ENCODE results near the gene AKT2. TPM values are rescaled to one million over a fixed set of nuclear protein-coding genes. Genes with fewer than 3 reads are reported as not detected.

Gene AKT2
- total RNA-seq, 1 experiment from 2014 or later: 71.9 TPM

DNA sequence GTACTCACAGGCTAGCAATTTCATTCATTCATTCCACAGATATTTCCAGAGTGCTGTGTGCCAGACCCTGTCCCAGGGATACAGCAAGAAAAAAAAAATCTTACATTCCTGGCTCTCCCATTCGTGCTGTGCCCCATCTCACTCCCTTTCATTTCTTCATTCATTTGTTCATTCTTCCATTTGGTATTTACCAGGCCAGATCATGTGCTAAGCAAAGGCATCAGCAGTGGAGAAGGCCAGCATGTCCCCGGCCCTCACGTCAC lies 91.6 kb downstream of the AKT2 start:
- no peak overlapping the region for H3K27ac ChIP-seq
- no peak for DNase-seq (ENCODE audit: low read depth in 1 of 2, low spot score in 2 of 2)

DNA sequence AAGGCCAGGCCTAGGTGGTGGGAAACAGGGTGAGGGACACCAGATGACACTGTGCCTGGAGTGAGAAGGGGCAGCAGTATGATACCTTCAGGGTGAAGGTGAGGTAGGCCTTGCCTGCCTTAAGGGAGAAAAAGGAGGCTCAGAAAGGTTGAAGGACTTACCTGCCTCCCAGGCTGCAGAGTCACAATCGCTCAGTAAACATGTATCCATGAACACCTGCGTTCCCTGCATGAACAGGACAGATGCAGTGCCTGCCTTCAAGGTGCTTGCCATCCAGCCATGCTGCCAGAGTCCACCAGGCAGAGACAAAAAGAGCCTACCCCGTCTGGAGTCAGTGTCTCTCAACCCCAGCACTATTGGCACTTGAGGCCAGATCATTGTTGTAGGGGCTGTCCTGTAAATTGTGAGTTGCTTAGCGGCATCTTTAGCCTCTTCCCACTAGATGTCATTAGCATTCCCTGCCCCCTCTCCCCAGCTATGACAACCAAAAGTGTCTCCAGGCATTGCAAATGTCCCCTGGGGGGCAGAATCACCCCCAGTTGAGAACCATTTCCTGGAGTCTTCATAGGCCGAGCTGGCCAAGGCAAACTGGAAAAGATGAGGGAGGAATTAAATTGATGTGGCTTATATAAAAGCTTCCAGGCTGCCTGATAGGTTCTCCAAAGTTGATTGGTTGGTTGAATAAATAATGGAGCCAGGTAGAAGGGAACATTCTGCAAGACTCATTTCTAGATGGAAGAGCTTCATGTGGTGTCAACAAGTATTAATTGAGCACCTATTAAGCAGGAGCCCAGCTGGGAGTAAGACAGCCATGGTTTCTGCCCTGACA lies 92.2 kb downstream of the AKT2 start:
- Histone ChIP-seq H3K36me3 (no peaks in the 10 kb centered on the region), H3K9me3 (replicated peaks) (no peaks in the 10 kb centered on the region; the same call in 1 of the 2 replicates), H3K4me1 (replicated peaks) (peaks cover 8% of the 10 kb centered on the region), H3K27me3 (replicated peaks) (no peaks in the 10 kb centered on the region), H3K4me3 (peak overlapping the region; percentile 78; the same call in 1 of the 2 replicates), H3K27ac (no peak overlapping the region)
- DNase-seq (ENCODE audit: low read depth in 1 of 2, low spot score in 2 of 2): no peak

More for the DNA sequence above, 91.6 kb downstream of the AKT2 start:
- Histone ChIP-seq H3K27me3 (replicated peaks) (no peaks in the 10 kb centered on the region), H3K4me1 (replicated peaks) (peaks cover 8% of the 10 kb centered on the region), H3K36me3 (no peaks in the 10 kb centered on the region), H3K4me3 (no peak overlapping the region), H3K9me3 (replicated peaks) (no peaks in the 10 kb centered on the region; the same call in 1 of the 2 replicates)

DNA sequence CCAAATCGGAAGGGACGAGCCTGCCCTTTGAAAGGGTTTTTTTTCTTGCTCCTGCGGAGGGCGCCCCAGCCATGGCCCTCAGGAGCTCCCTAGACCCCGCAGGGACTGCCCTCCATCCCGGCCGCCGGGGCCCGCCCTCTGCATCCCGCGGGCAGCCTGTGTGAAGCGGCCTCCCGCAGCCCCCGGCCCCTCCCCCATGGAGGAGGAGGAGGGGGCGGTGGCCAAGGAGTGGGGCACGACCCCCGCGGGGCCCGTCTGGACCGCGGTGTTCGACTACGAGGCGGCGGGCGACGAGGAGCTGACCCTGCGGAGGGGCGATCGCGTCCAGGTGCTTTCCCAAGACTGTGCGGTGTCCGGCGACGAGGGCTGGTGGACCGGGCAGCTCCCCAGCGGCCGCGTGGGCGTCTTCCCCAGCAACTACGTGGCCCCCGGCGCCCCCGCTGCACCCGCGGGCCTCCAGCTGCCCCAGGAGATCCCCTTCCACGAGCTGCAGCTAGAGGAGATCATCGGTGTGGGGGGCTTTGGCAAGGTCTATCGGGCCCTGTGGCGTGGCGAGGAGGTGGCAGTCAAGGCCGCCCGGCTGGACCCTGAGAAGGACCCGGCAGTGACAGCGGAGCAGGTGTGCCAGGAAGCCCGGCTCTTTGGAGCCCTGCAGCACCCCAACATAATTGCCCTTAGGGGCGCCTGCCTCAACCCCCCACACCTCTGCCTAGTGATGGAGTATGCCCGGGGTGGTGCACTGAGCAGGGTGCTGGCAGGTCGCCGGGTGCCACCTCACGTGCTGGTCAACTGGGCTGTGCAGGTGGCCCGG lies 93.1 kb downstream of the AKT2 start:
- Histone ChIP-seq H3K4me1 (replicated peaks) (peaks cover 8% of the 10 kb centered on the region), H3K27me3 (replicated peaks) (no peaks in the 10 kb centered on the region), H3K36me3 (no peaks in the 10 kb centered on the region), H3K4me3 (peak overlapping the region; percentile 78), H3K27ac (no peak overlapping the region), H3K9me3 (replicated peaks) (no peaks in the 10 kb centered on the region; the same call in 1 of the 2 replicates)
- peak in 1 of 2 experiments; percentile 5 for DNase-seq (ENCODE audit: low read depth in 1 of 2, low spot score in 2 of 2)

DNA sequence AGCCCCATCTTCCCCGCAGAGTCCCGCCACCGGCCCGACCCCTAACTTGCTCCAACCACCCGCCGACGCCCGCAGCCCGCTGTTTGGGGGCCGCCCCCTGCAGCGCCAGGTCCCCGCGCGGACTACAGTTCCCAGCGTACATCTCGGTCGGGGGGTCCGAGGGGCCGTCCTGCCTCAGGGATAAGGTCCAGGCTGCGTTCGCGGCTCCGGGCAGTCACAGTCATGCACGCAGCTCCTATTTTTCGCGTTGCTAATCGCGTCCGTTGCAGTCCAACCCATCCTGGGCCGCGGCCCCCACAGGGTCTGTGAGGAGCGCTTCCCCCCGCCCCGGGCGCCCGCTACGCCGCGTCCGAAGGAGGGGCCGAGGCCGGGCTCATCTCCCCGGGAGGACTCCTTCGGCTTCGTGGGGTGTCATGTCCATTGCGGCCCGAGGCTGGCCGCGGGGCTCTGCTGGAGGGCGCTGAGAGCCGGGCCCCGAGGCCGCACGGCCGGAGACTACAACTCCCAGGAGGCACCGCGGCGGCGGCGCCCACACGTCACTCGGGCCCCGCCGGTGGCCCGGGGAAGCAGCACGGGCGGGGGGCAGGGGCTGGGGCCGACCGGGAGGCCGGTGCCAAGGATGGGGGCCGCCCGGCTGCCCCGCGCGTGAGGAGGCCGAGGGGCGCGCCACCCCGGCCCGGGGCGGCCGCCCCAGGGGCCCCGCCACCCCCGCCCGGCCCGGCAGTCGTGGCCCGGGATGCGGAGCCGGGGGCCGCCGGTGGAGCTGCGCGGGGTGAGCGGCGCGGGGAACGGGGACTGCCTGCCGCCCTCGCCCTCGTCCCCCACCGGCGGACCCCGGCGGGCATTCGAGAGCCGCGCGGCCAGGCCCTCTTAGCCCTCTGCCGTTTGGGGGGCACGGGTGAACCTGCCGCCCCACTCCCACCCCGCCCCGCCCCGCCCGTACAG lies 94.0 kb downstream of the AKT2 start, which contains the start of gene MAP3K10:
MAP3K10 (plus strand) TSS at position 536 of the 945 bp plus-strand sequence. CDS start 606 bp downstream, outside the sequence.
- DNase-seq (ENCODE audit: low read depth in 1 of 2, low spot score in 2 of 2): peak; percentile 83 to 87
- Histone ChIP-seq H3K36me3 (no peaks in the 10 kb centered on the region), H3K9me3 (replicated peaks) (no peaks in the 10 kb centered on the region; the same call in 1 of the 2 replicates), H3K4me3 (peak within 1 kb of the TSS; percentile 78), H3K27me3 (replicated peaks) (no peaks in the 10 kb centered on the region), H3K27ac (peak within 1 kb of the TSS; percentile 74), H3K4me1 (replicated peaks) (peaks cover 8% of the 10 kb centered on the region)

DNA sequence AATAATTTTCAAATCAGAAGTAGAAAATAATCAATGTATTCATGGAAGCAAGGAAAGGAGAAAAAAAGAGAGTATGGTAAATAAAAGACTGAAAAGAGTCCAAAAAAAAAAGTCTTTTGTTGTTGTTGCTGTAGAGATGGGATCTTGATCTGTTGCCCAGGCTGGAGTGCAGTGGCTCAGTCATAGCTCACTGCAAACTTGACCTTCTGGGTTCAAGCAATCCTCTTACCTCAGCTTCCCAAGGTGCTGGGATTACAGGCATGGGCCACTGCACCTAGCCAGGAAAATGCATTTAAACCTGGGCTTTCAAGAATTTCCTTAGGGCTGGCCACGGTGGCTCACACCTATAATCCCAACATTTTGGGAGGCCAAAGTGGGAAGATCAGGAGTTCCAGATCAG lies 100.9 kb downstream of the AKT2 start:
- H3K4me1 ChIP-seq (replicated peaks): no peaks in the 10 kb centered on the region
- DNase-seq (ENCODE audit: low read depth in 1 of 2, low spot score in 2 of 2): no peak
- H3K27ac ChIP-seq: no peak overlapping the region
- H3K9me3 ChIP-seq (replicated peaks): no peaks in the 10 kb centered on the region
- no peak overlapping the region for H3K4me3 ChIP-seq
- no peaks in the 10 kb centered on the region for H3K27me3 ChIP-seq (replicated peaks)
- no peaks in the 10 kb centered on the region for H3K36me3 ChIP-seq

Other genes starting within 250 kb of the AKT2 start
- 17.1 and 55.6 TPM in 2 replicates for gene ZNF780B, start 229.1 kb downstream of the AKT2 start, total RNA-seq (2014; rRNA removed; shearing (Covaris generic))
- gene ZNF780A, start 194.4 kb downstream of the AKT2 start, total RNA-seq (2014; rRNA removed; shearing (Covaris generic)): 19.0 and 20.1 TPM in 2 replicates
- 6.6 and 7.4 TPM in 2 replicates for gene MAP3K10, start 93.9 kb downstream of the AKT2 start, total RNA-seq (2014; rRNA removed; shearing (Covaris generic))
- gene TTC9B, start 67.0 kb downstream of the AKT2 start, total RNA-seq (2014; rRNA removed; shearing (Covaris generic)): not detected in 2 replicates
- not detected in 2 replicates for gene CCNP, start 58.7 kb downstream of the AKT2 start, total RNA-seq (2014; rRNA removed; shearing (Covaris generic))
- 11.6 and 41.7 TPM in 2 replicates for gene C19orf47, start 63.1 kb upstream of the AKT2 start, total RNA-seq (2014; rRNA removed; shearing (Covaris generic))
- gene PLD3, start 63.4 kb upstream of the AKT2 start, total RNA-seq (2014; rRNA removed; shearing (Covaris generic)): 208 and 270 TPM in 2 replicates
- gene HIPK4, start 104.8 kb upstream of the AKT2 start, total RNA-seq (2014; rRNA removed; shearing (Covaris generic)): 0.08 TPM in 1 of 2 replicates, not detected in the other
- 0.88 and 2.4 TPM in 2 replicates for gene PRX, start 128.0 kb upstream of the AKT2 start, total RNA-seq (2014; rRNA removed; shearing (Covaris generic))
- gene SERTAD1, start 140.6 kb upstream of the AKT2 start, total RNA-seq (2014; rRNA removed; shearing (Covaris generic)): 25.7 and 38.1 TPM in 2 replicates
- 16.1 and 16.3 TPM in 2 replicates for gene SERTAD3, start 159.0 kb upstream of the AKT2 start, total RNA-seq (2014; rRNA removed; shearing (Covaris generic))
- gene BLVRB, start 180.4 kb upstream of the AKT2 start, total RNA-seq (2014; rRNA removed; shearing (Covaris generic)): 106 and 116 TPM in 2 replicates
- 0.61 TPM in 1 of 2 replicates, not detected in the other for gene SPTBN4, start 181.7 kb upstream of the AKT2 start, total RNA-seq (2014; rRNA removed; shearing (Covaris generic))